A549 (cell line): ENCODE data around the gene BCOR. TPM values are rescaled to one million over a fixed set of nuclear protein-coding genes. Genes with fewer than 3 reads are reported as not detected.

Experiments used
- ATAC-seq, 2 experiments: fragments of 200-7000 bp in 1 of 2; fragments of >200 bp in 1 of 2; cut with Nextera tagmentation in 1 of 2; cut with Tn5 transposase in 1 of 2; 3 replicates each; pipeline versions ENCODE4 v1.8.0 to v1.9.1; 2018 to 2020; ENCODE audit warnings: mild to moderate bottlenecking in 1 of 2, moderate library complexity in 1 of 2
- CTCF ChIA-PET: fragments of 300-600 bp; sonication (Branson Sonifier 250); formaldehyde crosslinking; extraction: SDS; loops from one replicate; lab custom pipeline; 2021; ENCODE audit warnings: antibody characterized with exemption, inconsistent platforms; lab: Yijun Ruan, JAX
- POLR2A ChIA-PET: fragments of 350-600 bp; formaldehyde crosslinking; extraction: SDS; loops from one replicate; lab custom pipeline; 2021; ENCODE audit warnings: antibody characterized with exemption, inconsistent platforms; lab: Yijun Ruan, JAX
- DNase-seq, 2 experiments: peaks; one replicate each; pipeline versions ENCODE4 v3.0.0 to v3.0.0-alpha.2; 2011 to 2016; ENCODE audit warnings: low read depth in 1 of 2, low spot score in 1 of 2
- FAIRE-seq: peaks from 2 replicates; lab custom pipeline; 2011; peaks lifted over from hg19 to GRCh38; lab: Jason Lieb, UNC
- H3K27ac ChIP-seq, 2 experiments: fragments of >200 bp; sonication (Bioruptor Twin); formaldehyde crosslinking; 3 replicates each; pipeline ENCODE4 v1.5.1; 2016 to 2017
- H3K4me1 ChIP-seq: fragments of >200 bp; sonication (Bioruptor Twin); formaldehyde crosslinking; 3 replicates; pipeline ENCODE4 v1.6.1; 2016
- H3K4me2 ChIP-seq: fragments of >200 bp; sonication (Bioruptor Twin); formaldehyde crosslinking; 3 replicates; pipeline ENCODE4 v1.6.1; 2016
- H3K4me3 ChIP-seq: fragments of >200 bp; sonication (Bioruptor Twin); formaldehyde crosslinking; 3 replicates; pipeline ENCODE4 v1.5.1; 2016
- H3K9me3 ChIP-seq: fragments of >200 bp; sonication (Bioruptor Twin); formaldehyde crosslinking; 3 replicates; pipeline ENCODE4 v1.6.1; 2016
- CEBPB ChIP-seq, 2 experiments: fragments of >200 bp in 1 of 2; sonication (Bioruptor Twin) in 1 of 2; formaldehyde crosslinking in 1 of 2; IDR thresholded peaks; 2 replicates each; pipeline ENCODE4 v1.6.1; 2012 to 2016
- EHF ChIP-seq: fragments of 250-450 bp; sonication (Bioruptor Pico); IDR thresholded peaks from 2 replicates; pipeline ENCODE4 v1.5.0; 2020; ENCODE audit warnings: mild to moderate bottlenecking
- EHMT2 ChIP-seq: fragments of 200-600 bp; sonication (generic); IDR thresholded peaks from 2 replicates; pipeline ENCODE4 v1.6.1; 2016; ENCODE audit warnings: antibody characterized with exemption, low read depth, mild to moderate bottlenecking, moderate library complexity
- ESRRA ChIP-seq: fragments of 150-350 bp; IDR thresholded peaks from 2 replicates; pipeline ENCODE4 v1.6.1; 2014; ENCODE audit warnings: mild to moderate bottlenecking, low read length, borderline replicate concordance
- FOSL2 ChIP-seq, 2 experiments: fragments of 450-650 bp in 1 of 2; fragments of >200 bp in 1 of 2; sonication (Bioruptor Twin) in 1 of 2; formaldehyde crosslinking; IDR thresholded peaks; 2 replicates each; pipeline versions ENCODE4 v1.5.0 to v1.6.1; 2016 to 2020; ENCODE audit warnings: mild to moderate bottlenecking in 1 of 2, moderate library complexity in 1 of 2
- GATA3 ChIP-seq: IDR thresholded peaks from 2 replicates; pipeline ENCODE4 v1.6.1; 2012; ENCODE audit warnings: borderline replicate concordance
- HDAC2 ChIP-seq: fragments of 200-600 bp; sonication (generic); IDR thresholded peaks from 2 replicates; pipeline ENCODE4 v1.6.1; 2016
- HEYL ChIP-seq: fragments of 250-450 bp; sonication (Bioruptor Pico); IDR thresholded peaks from 2 replicates; pipeline ENCODE4 v1.8.0; 2021; ENCODE audit warnings: mild to moderate bottlenecking, moderate library complexity
- HOXA7 ChIP-seq: fragments of 250-450 bp; sonication (Bioruptor Pico); IDR thresholded peaks from 2 replicates; pipeline ENCODE4 v1.5.0; 2020; ENCODE audit warnings: mild to moderate bottlenecking, moderate library complexity
- HOXB5 ChIP-seq: fragments of 250-450 bp; sonication (Bioruptor Pico); IDR thresholded peaks from 2 replicates; pipeline ENCODE4 v1.5.0; 2020; ENCODE audit warnings: mild to moderate bottlenecking, moderate library complexity
- JUNB ChIP-seq: fragments of >200 bp; sonication (Bioruptor Twin); formaldehyde crosslinking; IDR thresholded peaks from 2 replicates; pipeline ENCODE4 v1.6.1; 2016
- KDM5A ChIP-seq: fragments of 200-600 bp; sonication (generic); IDR thresholded peaks from 2 replicates; pipeline ENCODE4 v1.6.1; 2016; ENCODE audit warnings: antibody characterized with exemption, mild to moderate bottlenecking
- MAZ ChIP-seq: fragments of 150-350 bp; IDR thresholded peaks from 2 replicates; pipeline ENCODE4 v1.6.1; 2014; ENCODE audit warnings: antibody characterized with exemption, low read depth, low read length, borderline replicate concordance
- NR3C1 ChIP-seq: fragments of >200 bp; sonication (Bioruptor Twin); formaldehyde crosslinking; IDR thresholded peaks from 3 replicates; pipeline ENCODE4 v1.6.1; 2017
- POLR2A ChIP-seq: IDR thresholded peaks from 2 replicates; pipeline ENCODE4 v1.6.1; 2012; ENCODE audit warnings: mild to moderate bottlenecking, low read length
- RARB ChIP-seq: fragments of 250-450 bp; sonication (Bioruptor Pico); IDR thresholded peaks from 2 replicates; pipeline ENCODE4 v1.8.0; 2021; ENCODE audit warnings: mild to moderate bottlenecking, moderate library complexity
- RFX5 ChIP-seq: fragments of 450-650 bp; IDR thresholded peaks from 2 replicates; pipeline ENCODE4 v1.7.1; 2014; ENCODE audit warnings: antibody characterized with exemption, mild to moderate bottlenecking, moderate library complexity
- SMC3 ChIP-seq: fragments of >200 bp; sonication (Bioruptor Twin); formaldehyde crosslinking; IDR thresholded peaks from 3 replicates; pipeline ENCODE4 v1.6.1; 2018; ENCODE audit warnings: inconsistent platforms
- ZC3H11A ChIP-seq: fragments of 450-650 bp; IDR thresholded peaks from 2 replicates; pipeline ENCODE4 v1.6.1; 2014; ENCODE audit warnings: antibody characterized with exemption, mild to moderate bottlenecking
- WGBS: methylation state at CpG from one replicate; pipeline ENCODE4 v1.1.6; 2017; ENCODE audit errors: missing lambda C conversion rate; 5-methylcytosine and 5-hydroxymethylcytosine counted together
- polyA plus RNA-seq, 4 experiments: library from polyadenylated mRNA; depleted of rRNA in 3 of 4; stranded (reverse); fragments of >200 nt; fragmentation: RNase III in 1 of 4; extraction: RNeasy Plus Mini Kit Qiagen cat#74134 plus additional on column Dnase treatment in 1 of 4; gene quantifications; 2 replicates in 3 of 4; 3 replicates in 1 of 4; pipeline ENCODE4 v1.2.3, GENCODE V29; 2011 to 2017
- TF ChIP-seq, protein P1 (sequence below): fragments of >200 bp; sonication (Bioruptor Twin); formaldehyde crosslinking; IDR thresholded peaks from 3 replicates; pipeline ENCODE4 v1.6.1; 2016
- TF ChIP-seq, protein P2 (sequence below): fragments of >200 bp; sonication (Bioruptor Twin); formaldehyde crosslinking; IDR thresholded peaks from 3 replicates; pipeline ENCODE4 v1.5.1; 2016
- TF ChIP-seq, protein P3 (sequence below): IDR thresholded peaks from 2 replicates; pipeline ENCODE4 v1.6.1; 2012; ENCODE audit warnings: low read depth, borderline replicate concordance
- TF ChIP-seq, protein P4 (sequence below): IDR thresholded peaks from 2 replicates; pipeline ENCODE4 v1.6.1; 2012

The BCOR gene
- polyA plus RNA-seq, 2 of the 4 experiments (the other 2 are of a cell fraction) = 12.2 to 12.6 TPM

DNA sequence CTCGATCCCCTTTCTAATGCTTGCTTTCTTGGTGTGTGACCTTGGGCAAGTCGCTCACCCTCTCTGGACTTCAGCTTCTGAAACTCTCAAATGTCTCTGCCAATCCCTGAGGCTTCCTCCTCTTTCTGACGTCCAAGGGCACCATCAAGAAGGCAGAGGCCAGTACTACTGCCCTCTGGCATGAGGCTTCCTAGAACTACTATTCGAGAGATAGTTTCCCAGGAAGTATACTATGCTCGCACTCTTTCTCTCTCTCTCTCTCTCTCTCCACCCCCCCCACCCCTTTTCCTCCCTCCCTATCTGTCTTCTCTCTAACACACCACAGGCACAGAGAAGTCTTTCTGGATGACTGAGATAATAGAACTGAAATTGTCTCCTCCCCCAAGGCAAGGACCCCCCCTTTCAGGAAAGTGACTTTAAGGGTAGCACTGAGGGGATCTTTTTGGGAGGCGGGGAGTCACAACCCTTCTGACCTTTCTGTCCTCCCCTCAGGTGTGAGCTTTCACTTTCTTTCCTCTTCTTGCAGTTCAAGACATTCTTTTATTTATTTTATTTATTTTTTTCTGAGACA, 20.0 kb upstream of the BCOR start:
- POLR2A ChIA-PET = no interaction called here
- FAIRE-seq = no peak
- no peaks in the 10 kb centered on the region for H3K9me3 ChIP-seq
- DNase-seq = no peak
- no peak overlapping the region for H3K27ac ChIP-seq
- no peak overlapping the region for H3K4me3 ChIP-seq
- WGBS = 84% methylated on average over 6 of the region's 6 CpGs
- CTCF ChIA-PET = no interaction called here
- no peak overlapping the region for H3K4me2 ChIP-seq
- H3K4me1 ChIP-seq = no peaks in the 10 kb centered on the region
- no peak for ATAC-seq
- TF ChIP-seq NR3C1 (no peak), CEBPB (IDR thresholded peaks at IDR 0.05) (no peak), JUNB (no peak), RFX5 (no peak)
- TF ChIP-seq, all 56 proteins: peak for 0

DNA sequence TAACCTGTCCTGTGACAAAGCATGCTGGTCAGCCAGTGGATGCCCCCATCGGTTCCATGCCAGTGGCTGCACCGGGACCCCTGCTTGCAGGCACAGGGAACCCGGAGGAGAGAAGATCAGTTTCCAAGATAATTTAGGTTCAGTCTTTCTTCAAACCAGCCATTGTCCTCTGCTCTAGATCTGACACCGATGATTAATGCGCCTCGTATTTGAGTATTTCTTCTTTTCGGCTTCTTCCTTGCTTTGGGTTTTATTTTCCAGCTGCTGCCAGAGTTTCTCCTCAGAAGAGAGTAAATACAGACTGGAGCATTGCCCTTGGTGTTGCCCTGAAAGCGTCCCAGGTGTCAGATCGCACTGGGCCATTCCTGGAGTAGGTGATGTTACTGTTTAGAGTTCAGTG, 19.2 kb upstream of the BCOR start:
- 89% methylated on average over 8 of the region's 9 CpGs for WGBS
- Histone ChIP-seq H3K4me1 (no peaks in the 10 kb centered on the region), H3K9me3 (no peaks in the 10 kb centered on the region), H3K4me2 (no peak overlapping the region), H3K27ac (no peak overlapping the region), H3K4me3 (no peak overlapping the region)
- DNase-seq (no peak), ATAC-seq (no peak), FAIRE-seq (no peak)
- CTCF ChIA-PET = interaction anchor here (1.3 kb wide), 1 partner anchor 11 kb away, joined by 4 read pairs; no protein-coding TSS in a partner anchor
- POLR2A ChIA-PET = no interaction called here
- TF ChIP-seq, protein P1, sequence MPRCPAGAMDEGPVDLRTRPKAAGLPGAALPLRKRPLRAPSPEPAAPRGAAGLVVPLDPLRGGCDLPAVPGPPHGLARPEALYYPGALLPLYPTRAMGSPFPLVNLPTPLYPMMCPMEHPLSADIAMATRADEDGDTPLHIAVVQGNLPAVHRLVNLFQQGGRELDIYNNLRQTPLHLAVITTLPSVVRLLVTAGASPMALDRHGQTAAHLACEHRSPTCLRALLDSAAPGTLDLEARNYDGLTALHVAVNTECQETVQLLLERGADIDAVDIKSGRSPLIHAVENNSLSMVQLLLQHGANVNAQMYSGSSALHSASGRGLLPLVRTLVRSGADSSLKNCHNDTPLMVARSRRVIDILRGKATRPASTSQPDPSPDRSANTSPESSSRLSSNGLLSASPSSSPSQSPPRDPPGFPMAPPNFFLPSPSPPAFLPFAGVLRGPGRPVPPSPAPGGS = no peak
- no peak for TF ChIP-seq KDM5A

DNA sequence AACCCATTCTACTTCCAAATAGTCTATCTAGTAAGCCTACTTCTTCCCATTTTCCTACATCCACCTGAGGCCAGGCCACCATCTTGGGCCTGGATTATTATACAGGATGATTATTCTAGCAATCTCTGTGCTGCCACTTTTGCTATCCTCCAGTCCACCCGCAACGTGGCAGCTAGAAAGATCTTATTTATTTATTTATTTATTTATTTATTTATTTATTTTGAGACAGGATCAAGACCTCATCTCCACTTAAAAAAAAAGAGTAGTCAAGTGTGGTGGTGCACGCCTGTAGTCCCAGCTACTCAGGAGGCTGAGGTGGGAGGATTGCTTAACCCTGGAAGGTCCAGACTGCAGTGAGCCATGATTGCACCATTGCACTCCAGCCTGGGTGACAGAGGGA, 15.2 kb upstream of the BCOR start:
- Histone ChIP-seq H3K4me3 (no peak overlapping the region), H3K27ac (no peak overlapping the region), H3K4me2 (no peak overlapping the region), H3K4me1 (peaks cover 4% of the 10 kb centered on the region), H3K9me3 (no peaks in the 10 kb centered on the region)
- FAIRE-seq (no peak), DNase-seq (no peak), ATAC-seq (no peak)
- POLR2A ChIA-PET = no interaction called here
- CTCF ChIA-PET = no interaction called here
- WGBS = 97% methylated on average over 3 of the region's 3 CpGs
- no peak for TF ChIP-seq SMC3
- TF ChIP-seq GATA3 = no peak
- peak; percentile 44 for TF ChIP-seq ZC3H11A
- TF ChIP-seq, protein P2, sequence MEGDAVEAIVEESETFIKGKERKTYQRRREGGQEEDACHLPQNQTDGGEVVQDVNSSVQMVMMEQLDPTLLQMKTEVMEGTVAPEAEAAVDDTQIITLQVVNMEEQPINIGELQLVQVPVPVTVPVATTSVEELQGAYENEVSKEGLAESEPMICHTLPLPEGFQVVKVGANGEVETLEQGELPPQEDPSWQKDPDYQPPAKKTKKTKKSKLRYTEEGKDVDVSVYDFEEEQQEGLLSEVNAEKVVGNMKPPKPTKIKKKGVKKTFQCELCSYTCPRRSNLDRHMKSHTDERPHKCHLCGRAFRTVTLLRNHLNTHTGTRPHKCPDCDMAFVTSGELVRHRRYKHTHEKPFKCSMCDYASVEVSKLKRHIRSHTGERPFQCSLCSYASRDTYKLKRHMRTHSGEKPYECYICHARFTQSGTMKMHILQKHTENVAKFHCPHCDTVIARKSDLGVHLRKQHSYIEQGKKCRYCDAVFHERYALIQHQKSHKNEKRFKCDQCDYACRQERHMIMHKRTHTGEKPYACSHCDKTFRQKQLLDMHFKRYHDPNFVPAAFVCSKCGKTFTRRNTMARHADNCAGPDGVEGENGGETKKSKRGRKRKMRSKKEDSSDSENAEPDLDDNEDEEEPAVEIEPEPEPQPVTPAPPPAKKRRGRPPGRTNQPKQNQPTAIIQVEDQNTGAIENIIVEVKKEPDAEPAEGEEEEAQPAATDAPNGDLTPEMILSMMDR = no peak

DNA sequence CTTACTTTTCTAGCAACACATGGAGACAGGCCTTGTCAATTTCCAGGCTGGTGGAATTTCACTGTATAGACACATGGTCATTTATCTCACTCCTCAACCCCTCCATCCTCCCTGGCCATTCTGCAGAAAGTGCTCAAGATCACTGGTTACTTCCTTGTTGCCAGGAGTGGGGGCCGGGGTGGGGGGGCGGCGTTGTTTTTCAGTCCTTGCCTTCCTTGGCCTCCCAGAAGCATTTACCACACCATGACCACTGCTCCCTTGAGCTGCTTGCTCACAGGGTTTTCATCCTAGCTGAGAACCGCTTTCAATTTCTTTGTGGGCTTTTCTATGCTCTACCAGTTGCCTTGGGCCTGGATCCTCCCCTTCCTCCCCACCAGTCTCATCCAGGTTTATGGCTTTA, 14.1 kb upstream of the BCOR start:
- ATAC-seq (no peak), DNase-seq (no peak), FAIRE-seq (no peak)
- 76% methylated on average over 4 of the region's 4 CpGs for WGBS
- H3K4me1 ChIP-seq = peaks cover 15% of the 10 kb centered on the region
- H3K4me3 ChIP-seq = no peak overlapping the region
- H3K27ac ChIP-seq = no peak overlapping the region
- H3K4me2 ChIP-seq = no peak overlapping the region
- TF ChIP-seq GATA3 (no peak), FOSL2 (IDR thresholded peaks at IDR 0.05) (no peak), FOSL2 (CRISPR knock-in tag; IDR thresholded peaks at IDR 0.05) (no peak), HOXB5 (CRISPR knock-in tag) (no peak), RARB (CRISPR knock-in tag) (no peak), POLR2A (no peak), EHMT2 (no peak), MAZ (no peak), ESRRA (no peak), HEYL (CRISPR knock-in tag) (no peak), ZC3H11A (no peak), HOXA7 (CRISPR knock-in tag) (no peak), HDAC2 (no peak), EHF (CRISPR knock-in tag) (no peak)
- TF ChIP-seq, protein P3, sequence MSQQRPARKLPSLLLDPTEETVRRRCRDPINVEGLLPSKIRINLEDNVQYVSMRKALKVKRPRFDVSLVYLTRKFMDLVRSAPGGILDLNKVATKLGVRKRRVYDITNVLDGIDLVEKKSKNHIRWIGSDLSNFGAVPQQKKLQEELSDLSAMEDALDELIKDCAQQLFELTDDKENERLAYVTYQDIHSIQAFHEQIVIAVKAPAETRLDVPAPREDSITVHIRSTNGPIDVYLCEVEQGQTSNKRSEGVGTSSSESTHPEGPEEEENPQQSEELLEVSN = no peak
- TF ChIP-seq, protein P4, sequence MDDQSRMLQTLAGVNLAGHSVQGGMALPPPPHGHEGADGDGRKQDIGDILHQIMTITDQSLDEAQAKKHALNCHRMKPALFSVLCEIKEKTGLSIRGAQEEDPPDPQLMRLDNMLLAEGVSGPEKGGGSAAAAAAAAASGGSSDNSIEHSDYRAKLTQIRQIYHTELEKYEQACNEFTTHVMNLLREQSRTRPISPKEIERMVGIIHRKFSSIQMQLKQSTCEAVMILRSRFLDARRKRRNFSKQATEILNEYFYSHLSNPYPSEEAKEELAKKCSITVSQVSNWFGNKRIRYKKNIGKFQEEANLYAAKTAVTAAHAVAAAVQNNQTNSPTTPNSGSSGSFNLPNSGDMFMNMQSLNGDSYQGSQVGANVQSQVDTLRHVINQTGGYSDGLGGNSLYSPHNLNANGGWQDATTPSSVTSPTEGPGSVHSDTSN = no peak
- H3K9me3 ChIP-seq = no peaks in the 10 kb centered on the region
- CTCF ChIA-PET = no interaction called here
- POLR2A ChIA-PET = interaction anchor here (1.0 kb wide), 1 partner anchor 42 kb away, joined by 4 read pairs; no protein-coding TSS in a partner anchor
